ENCODE data around the gene NLRC5. TPM values are rescaled to one million over a fixed set of nuclear protein-coding genes. Genes with fewer than 3 reads are reported as not detected.
A peak's percentile ranks its signal among the peaks of the same experiment; 100 is the strongest.

NLRC5 gene
- total RNA-seq, 4 donors from 2014 or later = 47.6 to 314 (median 80.8) TPM

DNA sequence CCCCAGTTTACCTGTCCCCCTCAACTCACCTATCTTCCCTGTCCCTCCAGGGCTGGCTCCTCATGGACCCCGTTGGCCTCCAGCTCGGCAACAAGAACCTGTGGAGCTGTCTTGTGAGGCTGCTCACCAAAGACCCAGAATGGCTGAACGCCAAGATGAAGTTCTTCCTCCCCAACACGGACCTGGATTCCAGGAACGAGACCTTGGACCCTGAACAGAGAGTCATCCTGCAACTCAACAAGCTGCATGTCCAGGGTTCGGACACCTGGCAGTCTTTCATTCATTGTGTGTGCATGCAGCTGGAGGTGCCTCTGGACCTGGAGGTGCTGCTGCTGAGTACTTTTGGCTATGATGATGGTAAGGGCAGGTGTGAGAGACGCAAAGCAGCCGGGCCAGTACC, 31.3 kb downstream of the NLRC5 start:
- Histone ChIP-seq H3K4me3 (no peak overlapping the region), H3K36me3 (peaks cover 0 to 65% (median 0%) of the 10 kb centered on the region in 3 donors), H3K9me3 (no peaks in the 10 kb centered on the region), H3K27ac (no peak overlapping the region), H3K27me3 (no peaks in the 10 kb centered on the region), H3K4me1 (no peaks in the 10 kb centered on the region)
- no peak for DNase-seq
- TF ChIP-seq POLR2A (IDR thresholded peaks at IDR 0.05) = no peak
- TF ChIP-seq, protein P1, sequence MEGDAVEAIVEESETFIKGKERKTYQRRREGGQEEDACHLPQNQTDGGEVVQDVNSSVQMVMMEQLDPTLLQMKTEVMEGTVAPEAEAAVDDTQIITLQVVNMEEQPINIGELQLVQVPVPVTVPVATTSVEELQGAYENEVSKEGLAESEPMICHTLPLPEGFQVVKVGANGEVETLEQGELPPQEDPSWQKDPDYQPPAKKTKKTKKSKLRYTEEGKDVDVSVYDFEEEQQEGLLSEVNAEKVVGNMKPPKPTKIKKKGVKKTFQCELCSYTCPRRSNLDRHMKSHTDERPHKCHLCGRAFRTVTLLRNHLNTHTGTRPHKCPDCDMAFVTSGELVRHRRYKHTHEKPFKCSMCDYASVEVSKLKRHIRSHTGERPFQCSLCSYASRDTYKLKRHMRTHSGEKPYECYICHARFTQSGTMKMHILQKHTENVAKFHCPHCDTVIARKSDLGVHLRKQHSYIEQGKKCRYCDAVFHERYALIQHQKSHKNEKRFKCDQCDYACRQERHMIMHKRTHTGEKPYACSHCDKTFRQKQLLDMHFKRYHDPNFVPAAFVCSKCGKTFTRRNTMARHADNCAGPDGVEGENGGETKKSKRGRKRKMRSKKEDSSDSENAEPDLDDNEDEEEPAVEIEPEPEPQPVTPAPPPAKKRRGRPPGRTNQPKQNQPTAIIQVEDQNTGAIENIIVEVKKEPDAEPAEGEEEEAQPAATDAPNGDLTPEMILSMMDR (IDR thresholded peaks at IDR 0.05) = no peak

DNA sequence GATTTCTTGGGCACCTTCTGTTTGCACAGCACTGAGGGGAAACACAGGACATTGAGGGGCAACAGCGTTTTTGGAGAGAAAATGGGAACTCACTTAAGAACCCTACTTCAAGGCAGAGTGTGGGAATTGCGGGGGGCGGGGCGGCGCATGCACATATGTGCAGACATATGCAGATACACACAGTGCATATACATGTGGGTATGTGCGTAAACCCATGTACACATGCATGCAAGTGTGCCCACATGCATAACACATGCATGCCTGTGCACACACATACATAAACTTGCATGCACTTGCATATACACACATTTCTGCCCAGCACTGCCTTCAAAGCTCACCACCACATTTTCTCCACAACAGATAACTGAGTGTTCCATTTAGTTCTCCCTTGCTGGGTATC, 32.4 kb downstream of the NLRC5 start:
- H3K27me3 ChIP-seq = no peaks in the 10 kb centered on the region
- DNase-seq = no peak
- no peak overlapping the region for H3K4me3 ChIP-seq
- peaks cover 0 to 71% (median 0%) of the 10 kb centered on the region in 3 donors for H3K36me3 ChIP-seq
- TF ChIP-seq, protein P1 (IDR thresholded peaks at IDR 0.05) = no peak
- TF ChIP-seq POLR2A (IDR thresholded peaks at IDR 0.05) = no peak
- H3K9me3 ChIP-seq = no peaks in the 10 kb centered on the region
- H3K4me1 ChIP-seq = no peaks in the 10 kb centered on the region
- H3K27ac ChIP-seq = no peak overlapping the region

DNA sequence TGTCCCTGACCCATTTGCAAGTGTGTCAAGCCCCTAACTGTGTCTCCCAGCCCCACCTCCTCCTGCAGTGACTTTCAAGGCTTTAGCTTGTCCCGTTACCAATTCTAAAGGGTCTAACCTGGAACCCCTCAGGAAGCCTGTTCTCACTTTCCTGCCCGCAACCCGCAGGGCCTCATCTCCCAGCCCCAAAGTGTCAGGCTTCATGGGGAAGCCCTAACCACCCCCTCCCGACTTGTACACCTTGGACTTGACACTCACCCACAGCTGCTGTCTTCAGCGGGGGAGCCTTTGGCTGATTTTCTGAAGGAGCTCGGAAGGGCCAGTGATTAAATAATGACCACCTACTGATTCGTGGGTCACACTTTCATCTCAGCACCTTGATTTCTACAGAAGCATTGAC, 33.1 kb downstream of the NLRC5 start:
- no peaks in the 10 kb centered on the region for H3K9me3 ChIP-seq
- TF ChIP-seq, protein P1 (IDR thresholded peaks at IDR 0.05) = no peak
- no peak for TF ChIP-seq POLR2A (IDR thresholded peaks at IDR 0.05)
- H3K36me3 ChIP-seq = peaks cover 0 to 68% (median 0%) of the 10 kb centered on the region in 3 donors

DNA sequence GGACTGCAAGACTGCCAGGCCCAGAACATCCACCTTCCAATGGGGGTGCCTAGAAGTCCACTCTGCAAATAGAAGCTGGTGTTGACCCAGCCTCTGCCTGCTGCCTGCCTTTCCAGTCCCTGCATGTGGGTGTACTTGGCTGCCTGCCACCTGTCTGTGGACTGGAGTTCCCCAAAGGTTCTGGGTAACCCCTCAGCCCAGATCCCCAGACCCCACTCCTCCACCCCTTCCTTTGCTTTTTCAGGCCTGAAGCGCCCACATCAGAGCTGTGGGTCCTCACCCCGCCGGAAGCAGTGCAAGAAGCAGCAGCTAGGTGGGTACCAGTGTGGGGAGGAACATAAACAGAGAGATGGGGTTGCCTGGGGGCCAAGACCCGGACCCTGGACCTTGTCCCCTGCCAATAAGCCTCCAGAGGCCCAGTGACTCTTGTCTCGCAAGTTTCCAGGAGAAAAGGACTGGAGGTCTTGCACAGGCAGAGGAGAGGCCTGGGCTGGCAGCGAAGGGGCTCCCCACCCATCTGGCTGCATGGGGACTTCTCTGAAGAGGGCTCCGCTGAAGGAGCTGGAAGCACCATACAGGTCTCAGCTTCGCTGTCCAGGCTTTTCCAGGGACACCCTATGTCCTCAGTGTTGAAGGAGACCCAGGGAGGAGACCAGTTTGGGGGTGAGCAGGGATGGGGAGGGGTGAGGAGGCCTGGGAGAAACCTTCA, 34.3 kb downstream of the NLRC5 start:
- Histone ChIP-seq H3K4me1 (no peaks in the 10 kb centered on the region), H3K9me3 (no peaks in the 10 kb centered on the region), H3K27me3 (no peaks in the 10 kb centered on the region), H3K36me3 (peaks cover 0 to 61% (median 0%) of the 10 kb centered on the region in 3 donors), H3K4me3 (no peak overlapping the region), H3K27ac (peak overlapping the region in 1 of 4 donors; percentile 39)
- no peak for TF ChIP-seq POLR2A (IDR thresholded peaks at IDR 0.05)
- TF ChIP-seq, protein P1 (IDR thresholded peaks at IDR 0.05) = no peak
- DNase-seq = peak in 2 of 3 donors; percentile 55 to 72

More for the DNA sequence above, 33.1 kb downstream of the NLRC5 start:
- no peak overlapping the region for H3K27ac ChIP-seq
- no peak for DNase-seq
- H3K4me1 ChIP-seq = no peaks in the 10 kb centered on the region
- H3K4me3 ChIP-seq = no peak overlapping the region
- no peaks in the 10 kb centered on the region for H3K27me3 ChIP-seq

- H3K27me3 ChIP-seq = no peaks in the 10 kb centered on the region
- peaks cover 0 to 49% (median 0%) of the 10 kb centered on the region in 3 donors for H3K36me3 ChIP-seq
- DNase-seq = no peak
- no peaks in the 10 kb centered on the region for H3K9me3 ChIP-seq
- no peaks in the 10 kb centered on the region for H3K4me1 ChIP-seq
- H3K27ac ChIP-seq = no peak overlapping the region
- TF ChIP-seq POLR2A (IDR thresholded peaks at IDR 0.05) = no peak
- TF ChIP-seq, protein P1 (IDR thresholded peaks at IDR 0.05) = no peak
- H3K4me3 ChIP-seq = no peak overlapping the region
These were observed 35.7 kb downstream of the NLRC5 start for GRCh38 chr16:57024894-57025680.

Measured in Peyer's patch (tissue), 4 donors.